ENCODE data around the gene NIPSNAP2.

DNA sequence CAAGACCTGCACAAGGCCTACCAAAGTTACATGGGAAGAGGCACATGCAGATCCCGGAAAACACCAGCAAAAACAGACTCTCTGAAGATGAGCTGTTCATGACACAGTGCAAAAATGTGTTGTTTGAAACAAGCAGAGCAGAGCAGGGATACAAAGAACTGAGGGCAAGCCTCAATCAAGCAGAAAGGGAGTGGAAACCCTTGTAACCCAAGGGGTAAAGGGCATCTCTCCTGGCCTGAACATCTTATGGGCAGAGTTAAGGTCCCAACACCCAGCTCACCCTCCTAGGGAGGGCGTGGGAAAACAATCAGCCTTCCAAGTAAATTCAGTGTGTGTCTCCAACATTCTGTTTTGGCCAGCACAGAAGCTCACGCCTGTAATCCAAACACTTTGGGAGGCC, 76.3 kb downstream of the NIPSNAP2 start:
- TF ChIP-seq POLR2AphosphoS5 (IDR thresholded peaks at IDR 0.05; ENCODE audit: borderline replicate concordance, low read depth, low read length), result no peak
- no peak for TF ChIP-seq EZH2 (IDR thresholded peaks at IDR 0.05)
